ENCODE measurements around the gene DMRTB1. TPM values are rescaled to one million over a fixed set of nuclear protein-coding genes. Genes with fewer than 3 reads are reported as not detected.

Gene DMRTB1
- total RNA-seq, 1 experiment from 2014 or later, result not detected

- Histone ChIP-seq H3K36me3 (ENCODE audit: control insufficient read depth in 1 of 2, insufficient read depth in 2 of 2, low read length in 2 of 2) (no peaks in the 10 kb centered on the region), H4K20me1 (ENCODE audit: insufficient read depth) (no peaks in the 10 kb centered on the region), H3K27me3 (ENCODE audit: insufficient read depth, low read length) (no peaks in the 10 kb centered on the region), H3K9me3 (ENCODE audit: control insufficient read depth in 1 of 2, insufficient read depth in 1 of 2, low read depth in 1 of 2, low read length in 2 of 2) (no peaks in the 10 kb centered on the region), H3K4me1 (ENCODE audit: control insufficient read depth in 1 of 2, insufficient read depth in 2 of 2, low read length in 2 of 2) (peaks cover 24 to 45% of the 10 kb centered on the region in 2 experiments), H3K4me2 (ENCODE audit: low read length) (no peak overlapping the region), H3K9ac (ENCODE audit: low read length) (no peak overlapping the region), H3K79me2 (ENCODE audit: insufficient read depth, low read length) (no peaks in the 10 kb centered on the region), H3K4me3 (replicated peaks in 1 of 2; ENCODE audit: low read depth in 1 of 2, low read length in 2 of 2) (no peak overlapping the region), H3K27ac (ENCODE audit: low read depth, low read length) (no peak overlapping the region), H2AFZ (ENCODE audit: low read depth, low read length, poor library complexity, severe bottlenecking) (no peak overlapping the region), H3K9me2 (ENCODE audit: insufficient read depth) (no peaks in the 10 kb centered on the region)
- BruUV-seq (replicated peaks), result no TSS peak
- CTCF ChIA-PET, result no interaction called here
- intact Hi-C loops (cut with micrococcal nuclease), result no loop called here
- RAD21 ChIA-PET (ENCODE audit: low non-redundant PET in 1 of 2, low total read pairs in 2 of 2, uncharacterized antibody in 2 of 2, unreplicated experiment in 2 of 2), result no interaction called here
- POLR2A ChIA-PET, result no interaction called here
- ATAC-seq (no peak), DNase-seq (ENCODE audit: low read depth, low spot score) (no peak)
- TF ChIP-seq, protein P1, sequence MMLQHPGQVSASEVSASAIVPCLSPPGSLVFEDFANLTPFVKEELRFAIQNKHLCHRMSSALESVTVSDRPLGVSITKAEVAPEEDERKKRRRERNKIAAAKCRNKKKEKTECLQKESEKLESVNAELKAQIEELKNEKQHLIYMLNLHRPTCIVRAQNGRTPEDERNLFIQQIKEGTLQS (IDR thresholded peaks at IDR 0.05), result no peak
- TF ChIP-seq JUND (IDR thresholded peaks at IDR 0.05) (no peak), SIN3A (IDR thresholded peaks at IDR 0.05; ENCODE audit: low read depth) (no peak), POLR2A (IDR thresholded peaks at IDR 0.05; ENCODE audit: borderline replicate concordance, extremely low read depth, insufficient read depth, insufficient read length) (no peak), CBX3 (IDR thresholded peaks at IDR 0.05; ENCODE audit: low read depth) (no peak), CEBPB (IDR thresholded peaks at IDR 0.05; ENCODE audit: low read depth) (no peak), REST (IDR thresholded peaks at IDR 0.05; ENCODE audit: low read depth) (no peak), EZH2phosphoT487 (IDR thresholded peaks at IDR 0.05; ENCODE audit: borderline replicate concordance) (no peak), YY1 (IDR thresholded peaks at IDR 0.05; ENCODE audit: extremely low read depth, insufficient replicate concordance, low read depth, low read length) (no peak), SRF (IDR thresholded peaks at IDR 0.05; ENCODE audit: low read depth) (no peak), POLR2AphosphoS5 (IDR thresholded peaks at IDR 0.05; ENCODE audit: low read depth, low read length) (no peak), MAX (IDR thresholded peaks at IDR 0.05) (no peak), TCF7L2 (IDR thresholded peaks at IDR 0.05; ENCODE audit: borderline replicate concordance, extremely low read depth, insufficient read depth, insufficient read length) (no peak), ELF1 (IDR thresholded peaks at IDR 0.05; ENCODE audit: borderline replicate concordance, low read depth) (no peak), EGR1 (IDR thresholded peaks at IDR 0.05; ENCODE audit: low read depth) (no peak), SP1 (IDR thresholded peaks at IDR 0.05; ENCODE audit: low read depth) (no peak)
- TF ChIP-seq, protein P2, sequence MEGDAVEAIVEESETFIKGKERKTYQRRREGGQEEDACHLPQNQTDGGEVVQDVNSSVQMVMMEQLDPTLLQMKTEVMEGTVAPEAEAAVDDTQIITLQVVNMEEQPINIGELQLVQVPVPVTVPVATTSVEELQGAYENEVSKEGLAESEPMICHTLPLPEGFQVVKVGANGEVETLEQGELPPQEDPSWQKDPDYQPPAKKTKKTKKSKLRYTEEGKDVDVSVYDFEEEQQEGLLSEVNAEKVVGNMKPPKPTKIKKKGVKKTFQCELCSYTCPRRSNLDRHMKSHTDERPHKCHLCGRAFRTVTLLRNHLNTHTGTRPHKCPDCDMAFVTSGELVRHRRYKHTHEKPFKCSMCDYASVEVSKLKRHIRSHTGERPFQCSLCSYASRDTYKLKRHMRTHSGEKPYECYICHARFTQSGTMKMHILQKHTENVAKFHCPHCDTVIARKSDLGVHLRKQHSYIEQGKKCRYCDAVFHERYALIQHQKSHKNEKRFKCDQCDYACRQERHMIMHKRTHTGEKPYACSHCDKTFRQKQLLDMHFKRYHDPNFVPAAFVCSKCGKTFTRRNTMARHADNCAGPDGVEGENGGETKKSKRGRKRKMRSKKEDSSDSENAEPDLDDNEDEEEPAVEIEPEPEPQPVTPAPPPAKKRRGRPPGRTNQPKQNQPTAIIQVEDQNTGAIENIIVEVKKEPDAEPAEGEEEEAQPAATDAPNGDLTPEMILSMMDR (IDR thresholded peaks at IDR 0.05 in 2 of 3, conservative IDR thresholded peaks at IDR 0.05 in 1 of 3; ENCODE audit: borderline replicate concordance in 1 of 3, insufficient read depth in 1 of 3, low read depth in 2 of 3, low read length in 2 of 3), result no peak
- TF ChIP-seq, protein P3, sequence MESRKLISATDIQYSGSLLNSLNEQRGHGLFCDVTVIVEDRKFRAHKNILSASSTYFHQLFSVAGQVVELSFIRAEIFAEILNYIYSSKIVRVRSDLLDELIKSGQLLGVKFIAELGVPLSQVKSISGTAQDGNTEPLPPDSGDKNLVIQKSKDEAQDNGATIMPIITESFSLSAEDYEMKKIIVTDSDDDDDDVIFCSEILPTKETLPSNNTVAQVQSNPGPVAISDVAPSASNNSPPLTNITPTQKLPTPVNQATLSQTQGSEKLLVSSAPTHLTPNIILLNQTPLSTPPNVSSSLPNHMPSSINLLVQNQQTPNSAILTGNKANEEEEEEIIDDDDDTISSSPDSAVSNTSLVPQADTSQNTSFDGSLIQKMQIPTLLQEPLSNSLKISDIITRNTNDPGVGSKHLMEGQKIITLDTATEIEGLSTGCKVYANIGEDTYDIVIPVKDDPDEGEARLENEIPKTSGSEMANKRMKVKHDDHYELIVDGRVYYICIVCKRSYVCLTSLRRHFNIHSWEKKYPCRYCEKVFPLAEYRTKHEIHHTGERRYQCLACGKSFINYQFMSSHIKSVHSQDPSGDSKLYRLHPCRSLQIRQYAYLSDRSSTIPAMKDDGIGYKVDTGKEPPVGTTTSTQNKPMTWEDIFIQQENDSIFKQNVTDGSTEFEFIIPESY (IDR thresholded peaks at IDR 0.05; ENCODE audit: extremely low read depth, insufficient replicate concordance, low read length), result no peak
Observed at GRCh38 chr1:53417074-53417511, 42.1 kb upstream of the DMRTB1 start.
